OCI-LY7 (cell line): ENCODE data around the gene SEPTIN10. TPM values are rescaled to one million over a fixed set of nuclear protein-coding genes. Genes with fewer than 3 reads are reported as not detected.

Experiments used
- BruUV-seq: library from RNA; stranded (reverse); fragments of 400-500 nt; replicated peaks from 2 replicates; lab custom pipeline; 2021; lab: Mats Ljungman, UMichigan
- CTCF ChIA-PET: fragments of 300-600 bp; sonication (Branson Sonifier 250); formaldehyde crosslinking; loops from one replicate; lab custom pipeline; 2022; ENCODE audit warnings: antibody characterized with exemption; ENCODE audit not compliant: unreplicated experiment; lab: Charles Lee
- POLR2A ChIA-PET: fragments of 300-600 bp; sonication (Branson Sonifier 250); formaldehyde crosslinking; loops from one replicate; lab custom pipeline; 2022; ENCODE audit warnings: antibody characterized with exemption; lab: Charles Lee
- DNase-seq: peaks from one replicate; pipeline ENCODE4 v3.0.0-alpha.2; 2015; ENCODE audit warnings: low spot score
- H2AFZ ChIP-seq: fragments of 200-600 bp; sonication (generic), shearing (Covaris generic); 2 replicates; pipeline ENCODE4 v1.6.1; 2014; ENCODE audit warnings: mild to moderate bottlenecking, antibody characterized with exemption, low read length, moderate library complexity
- H3K27ac ChIP-seq: fragments of 200-600 bp; sonication (generic); 2 replicates; pipeline ENCODE4 v1.5.1; 2014; ENCODE audit warnings: mixed run types, low read depth, mild to moderate bottlenecking, moderate library complexity, low read length, inconsistent platforms; ENCODE audit not compliant: poor library complexity, severe bottlenecking
- H3K36me3 ChIP-seq: fragments of 200-600 bp; sonication (generic); 2 replicates; pipeline ENCODE4 v1.6.1; 2014; ENCODE audit warnings: mild to moderate bottlenecking, antibody characterized with exemption, low read length, moderate library complexity, mixed read lengths; ENCODE audit not compliant: insufficient read depth
- H3K4me1 ChIP-seq: fragments of 200-600 bp; sonication (generic); 2 replicates; pipeline ENCODE4 v1.5.1; 2014; ENCODE audit warnings: mild to moderate bottlenecking, low read length; ENCODE audit not compliant: insufficient read depth, poor library complexity, severe bottlenecking
- H3K4me2 ChIP-seq: fragments of 200-600 bp; sonication (generic); 2 replicates; pipeline ENCODE4 v1.6.1; 2014; ENCODE audit warnings: mild to moderate bottlenecking, low read length
- H3K4me3 ChIP-seq: fragments of 200-600 bp; sonication (generic); 2 replicates; pipeline ENCODE4 v1.5.1; 2014; ENCODE audit warnings: mild to moderate bottlenecking, low read depth, low read length; ENCODE audit not compliant: poor library complexity, severe bottlenecking
- H3K79me2 ChIP-seq: fragments of 200-600 bp; sonication (generic); 2 replicates; pipeline ENCODE4 v1.6.1; 2016; ENCODE audit warnings: low read depth, mild to moderate bottlenecking, low read length, moderate library complexity, mixed read lengths; ENCODE audit not compliant: insufficient read depth
- H3K9me2 ChIP-seq: fragments of 200-600 bp; sonication (generic); 2 replicates; pipeline ENCODE4 v1.6.1; 2016; ENCODE audit warnings: mild to moderate bottlenecking, low read length, mixed read lengths; ENCODE audit not compliant: insufficient read depth
- H3K9me3 ChIP-seq: fragments of 200-600 bp; sonication (generic); 2 replicates; pipeline ENCODE4 v1.6.1; 2014; ENCODE audit warnings: mild to moderate bottlenecking, mixed run types, low read length, mixed read lengths
- H4K20me1 ChIP-seq: fragments of 200-600 bp; sonication (generic); 2 replicates; pipeline ENCODE4 v1.6.1; 2014; ENCODE audit warnings: mild to moderate bottlenecking, antibody characterized with exemption, low read length, moderate library complexity, mixed read lengths; ENCODE audit not compliant: insufficient read depth
- CTCF ChIP-seq: fragments of 200-600 bp; sonication (generic); conservative IDR thresholded peaks from 2 replicates; pipeline ENCODE4 v1.5.1; 2014; ENCODE audit warnings: mild to moderate bottlenecking, antibody characterized with exemption, low read length, moderate library complexity, mixed read lengths
- EZH2phosphoT487 ChIP-seq: fragments of 200-600 bp; sonication (generic); IDR thresholded peaks from 2 replicates; pipeline ENCODE4 v1.6.1; 2018; ENCODE audit warnings: low read depth, borderline replicate concordance, mild to moderate bottlenecking, mixed run types, antibody characterized with exemption, low read length, moderate library complexity, mixed read lengths
- intact Hi-C: fragments of 100-400 bp; cut with micrococcal nuclease; formaldehyde crosslinking; loops from one replicate; pipeline ENCODE4 v1.10.0; 2022; ENCODE audit not compliant: unreplicated experiment
- total RNA-seq, 2 experiments: library from RNA; depleted of rRNA in 1 of 2; stranded (reverse); fragments of >200 nt in 1 of 2; shearing (Covaris generic) in 1 of 2; gene quantifications; 2 replicates each; pipeline ENCODE4 v1.2.3, GENCODE V29; 2014 to 2022

The SEPTIN10 gene
- total RNA-seq, 2 experiments from 2014 or later: not detected

DNA sequence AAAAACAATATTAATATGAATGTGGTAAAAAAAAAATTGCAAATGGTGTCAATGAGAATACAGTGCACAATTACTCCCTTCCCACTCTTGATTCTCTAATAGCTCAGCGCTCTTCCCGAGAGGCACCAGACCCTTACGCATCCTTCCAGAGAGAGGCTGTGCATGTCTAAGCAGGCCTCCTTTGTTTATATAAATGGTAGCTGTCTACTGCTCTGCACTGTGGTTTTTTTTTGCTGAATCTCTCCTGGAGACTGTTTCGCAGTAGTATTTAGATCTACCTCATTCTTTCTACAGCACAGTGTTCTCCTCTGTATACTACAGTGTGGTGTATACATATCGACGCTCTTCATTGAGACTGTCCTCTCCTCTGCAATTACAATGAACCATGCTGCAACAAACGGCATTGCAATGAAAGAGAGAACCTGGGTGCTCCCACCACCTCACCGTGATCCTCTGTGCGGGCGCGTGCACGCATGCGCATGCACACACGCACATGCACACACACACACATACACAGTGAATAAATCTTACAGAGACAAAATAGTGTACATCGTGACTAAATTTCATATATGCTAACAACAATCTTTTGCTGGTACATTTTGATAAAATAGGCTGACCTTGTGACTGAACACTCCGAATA is 19.4 kb downstream of the SEPTIN10 start:
- H3K4me3 ChIP-seq: no peak overlapping the region
- no TSS peak for BruUV-seq
- intact Hi-C loops: no loop called here
- H3K9me2 ChIP-seq: no peaks in the 10 kb centered on the region
- H3K4me1 ChIP-seq: no peaks in the 10 kb centered on the region
- ChIA-PET CTCF (no interaction called here), POLR2A (no interaction called here)
- H3K4me2 ChIP-seq: no peak overlapping the region
- H3K36me3 ChIP-seq: no peaks in the 10 kb centered on the region
- DNase-seq: no peak
- TF ChIP-seq CTCF (no peak), EZH2phosphoT487 (no peak)
- no peaks in the 10 kb centered on the region for H4K20me1 ChIP-seq
- H3K27ac ChIP-seq: no peak overlapping the region
- no peaks in the 10 kb centered on the region for H3K79me2 ChIP-seq
- no peak overlapping the region for H2AFZ ChIP-seq
- no peaks in the 10 kb centered on the region for H3K9me3 ChIP-seq

DNA sequence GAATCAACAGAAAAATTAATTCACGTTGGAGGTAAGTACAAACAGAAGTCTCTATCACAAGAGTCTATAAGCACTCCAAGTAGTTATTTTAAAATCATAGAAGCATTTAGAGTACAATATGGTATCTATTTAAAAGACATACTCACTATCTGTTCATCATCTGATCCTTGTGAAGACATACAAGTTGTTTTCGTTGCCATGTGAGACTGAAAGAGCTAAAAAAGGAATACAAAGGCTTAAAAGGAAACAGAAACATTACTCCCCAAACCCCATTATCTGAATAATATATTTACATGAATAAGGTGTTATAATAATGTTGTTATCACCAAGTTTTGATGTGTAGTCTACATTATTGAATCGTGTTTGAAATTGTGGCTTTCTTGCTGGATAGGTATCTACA is 20.9 kb downstream of the SEPTIN10 start:
- BruUV-seq: no TSS peak
- POLR2A ChIA-PET: no interaction called here

More for the DNA sequence above, 20.9 kb downstream of the SEPTIN10 start:
- H3K4me2 ChIP-seq: no peak overlapping the region
- intact Hi-C loops: no loop called here
- no peaks in the 10 kb centered on the region for H4K20me1 ChIP-seq
- no peak overlapping the region for H2AFZ ChIP-seq
- H3K4me3 ChIP-seq: no peak overlapping the region
- no peaks in the 10 kb centered on the region for H3K9me2 ChIP-seq
- no peak for DNase-seq
- TF ChIP-seq CTCF (no peak), EZH2phosphoT487 (no peak)
- no peak overlapping the region for H3K27ac ChIP-seq
- no peaks in the 10 kb centered on the region for H3K9me3 ChIP-seq
- CTCF ChIA-PET: no interaction called here
- no peaks in the 10 kb centered on the region for H3K4me1 ChIP-seq
- H3K36me3 ChIP-seq: no peaks in the 10 kb centered on the region
- H3K79me2 ChIP-seq: no peaks in the 10 kb centered on the region
